NCI-H2171 (cell line): Measurements from ENCODE around the gene NDE1.
"Not testable (repeated sequence)": the region's sequence is repeated elsewhere in the genome, so short reads cannot be mapped to it uniquely, and the experiment has no call there.

Experiments used
- DNase-seq: peaks from one replicate; lab custom pipeline; 2025; lab: John Stamatoyannopoulos, UW

NDE1 gene, protein sequence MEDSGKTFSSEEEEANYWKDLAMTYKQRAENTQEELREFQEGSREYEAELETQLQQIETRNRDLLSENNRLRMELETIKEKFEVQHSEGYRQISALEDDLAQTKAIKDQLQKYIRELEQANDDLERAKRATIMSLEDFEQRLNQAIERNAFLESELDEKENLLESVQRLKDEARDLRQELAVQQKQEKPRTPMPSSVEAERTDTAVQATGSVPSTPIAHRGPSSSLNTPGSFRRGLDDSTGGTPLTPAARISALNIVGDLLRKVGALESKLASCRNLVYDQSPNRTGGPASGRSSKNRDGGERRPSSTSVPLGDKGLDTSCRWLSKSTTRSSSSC

DNA sequence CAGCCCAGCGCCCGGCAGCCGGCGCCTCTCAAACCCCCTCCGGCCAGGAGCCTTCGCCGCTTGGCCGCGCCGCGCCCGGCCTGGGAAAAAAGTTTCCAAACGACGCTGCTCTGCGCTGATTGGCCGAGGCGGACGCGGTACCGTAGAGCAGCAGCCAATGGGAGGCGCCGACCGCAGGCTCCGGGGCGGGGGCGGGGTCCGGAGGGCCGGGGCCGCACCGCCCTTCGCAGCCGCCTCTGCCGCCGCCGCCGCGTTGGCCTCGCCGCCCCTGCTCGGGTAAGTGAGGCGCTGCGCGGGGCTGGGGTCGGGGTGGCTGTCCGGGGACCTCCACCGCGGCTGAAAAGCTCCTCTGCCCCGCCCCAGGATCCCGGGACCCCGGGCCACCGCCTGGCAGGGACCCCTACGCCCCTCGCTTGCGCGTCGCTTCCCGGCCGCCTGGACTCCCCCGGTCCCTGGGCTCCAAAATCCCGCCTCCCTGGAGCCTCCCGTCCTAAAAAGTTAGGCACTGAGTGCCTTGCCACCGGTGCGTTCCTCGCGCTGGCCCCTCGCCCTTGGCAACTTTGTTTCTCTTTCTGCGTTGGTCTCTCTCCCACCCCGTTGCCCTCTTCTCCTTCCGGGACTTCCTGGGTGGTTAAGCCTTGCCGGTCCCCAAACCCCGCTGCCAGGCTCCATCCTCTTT lies at the start of gene NDE1:
NDE1 (plus strand) TSS at position 227 of the 679 bp plus-strand sequence. CDS start 14,534 bp downstream, outside the sequence.
- DNase-seq = peak; percentile 89

DNA sequence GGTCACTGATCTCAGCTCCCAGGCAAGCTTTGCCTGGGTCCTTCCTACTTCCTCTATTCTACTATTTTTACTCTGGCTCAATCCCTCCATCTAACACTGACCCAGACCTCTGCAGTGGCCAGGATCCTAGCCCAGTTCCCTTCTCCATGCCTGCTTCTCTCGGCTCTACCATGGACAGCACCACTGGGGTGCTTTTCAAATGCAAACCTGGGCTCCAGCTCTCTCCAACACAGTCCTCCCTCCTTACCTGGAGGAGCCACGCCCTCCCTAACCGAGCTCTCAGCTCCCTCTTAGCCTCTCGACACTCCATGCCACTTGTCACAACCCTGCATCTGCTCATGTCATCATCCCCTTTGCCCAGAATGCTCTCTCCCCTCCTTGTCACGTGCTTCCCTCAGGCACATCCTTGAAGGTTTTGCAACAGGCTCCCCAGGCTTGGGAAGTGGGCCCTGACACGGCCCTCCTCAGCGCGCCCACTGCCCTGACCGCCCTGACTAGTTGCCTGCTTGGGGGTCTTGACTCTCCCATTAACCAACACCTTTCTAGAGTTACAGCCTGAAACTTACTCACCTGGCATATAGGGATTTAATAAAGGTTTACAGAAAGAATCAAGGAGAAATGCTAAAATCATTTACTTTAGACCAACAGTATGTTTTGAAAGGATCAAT lies 48.7 kb upstream of the NDE1 start:
- no peak for DNase-seq

DNA sequence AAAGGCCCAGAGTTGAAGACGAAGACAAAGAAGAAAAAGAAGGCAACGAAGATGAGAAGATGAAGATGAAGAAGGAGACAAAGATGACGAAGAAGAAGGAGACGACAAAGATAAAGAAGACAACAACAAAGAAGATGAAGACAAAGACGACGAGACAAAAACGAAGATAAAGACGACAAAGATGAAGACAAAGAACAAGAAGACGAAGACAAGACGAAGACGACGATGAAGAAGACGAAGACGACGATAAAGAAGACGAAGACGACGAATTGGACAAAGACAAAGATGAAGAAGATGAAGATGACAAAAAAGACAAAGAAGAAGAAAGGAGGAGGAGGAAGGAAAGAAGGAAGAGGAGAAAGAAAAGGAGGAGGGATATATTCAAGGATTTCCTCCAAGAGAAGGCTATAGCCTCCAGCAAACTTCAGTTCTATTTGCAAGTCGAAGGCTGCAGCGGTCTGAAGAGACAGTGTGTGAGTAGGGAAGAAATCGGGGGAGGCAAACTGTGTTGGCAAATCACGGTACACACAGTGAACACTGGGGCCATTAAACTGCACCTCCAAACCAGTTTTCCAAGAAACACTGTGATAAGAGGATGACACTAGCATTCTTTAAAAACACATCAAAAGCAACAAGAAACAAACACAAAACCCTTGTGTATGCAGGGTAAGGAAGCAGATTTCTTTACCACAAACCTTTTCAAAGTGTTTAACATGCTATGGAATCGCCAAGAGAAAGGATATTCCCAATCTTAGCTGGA lies 47.6 kb upstream of the NDE1 start:
- no peak for DNase-seq

DNA sequence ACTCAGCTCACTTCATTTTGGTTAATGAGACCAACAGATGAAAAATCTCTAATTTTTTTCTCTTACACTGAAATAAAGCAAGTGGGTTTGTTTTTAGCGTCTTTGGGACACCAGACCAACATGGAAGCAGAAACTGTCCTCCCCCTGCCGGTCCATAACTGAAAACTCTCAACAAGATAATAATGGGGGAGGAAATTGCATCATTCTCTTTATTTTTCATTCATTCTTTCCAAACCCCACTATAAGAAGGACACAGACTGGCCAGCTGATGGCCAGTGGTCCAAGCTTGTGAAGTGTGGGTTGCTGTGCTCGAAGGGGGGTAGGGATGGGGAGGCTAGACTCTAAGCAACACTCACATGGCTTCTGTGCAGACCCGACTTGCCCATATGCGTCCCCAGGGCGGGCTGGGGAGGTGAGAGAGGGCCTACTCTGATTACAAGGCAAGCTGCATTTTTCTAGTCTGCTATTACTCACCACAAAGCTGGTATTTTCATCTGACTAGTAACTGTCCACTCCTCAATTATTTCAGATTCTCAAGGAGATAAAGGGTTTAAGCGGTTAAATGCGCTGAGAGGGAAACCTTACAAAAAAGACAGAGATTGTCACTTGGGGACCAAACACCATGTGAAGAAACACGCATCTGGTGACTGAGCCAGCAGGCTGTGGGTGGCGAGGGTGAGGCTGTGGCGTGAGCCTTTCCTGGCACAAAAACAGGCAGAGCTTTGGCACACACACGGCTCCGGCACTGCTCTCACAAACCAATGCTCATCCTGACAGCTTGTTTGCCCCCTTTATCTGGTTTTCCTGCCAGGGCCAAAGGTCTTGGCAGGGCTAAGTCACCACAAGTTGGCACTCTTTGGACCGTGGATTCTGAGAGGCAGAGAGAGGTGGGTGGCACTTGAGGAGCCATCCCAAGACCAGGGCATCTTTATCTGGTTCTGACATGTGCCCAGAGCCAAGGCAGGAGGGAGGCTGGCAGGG lies 45.3 kb upstream of the NDE1 start:
- DNase-seq = no peak

DNA sequence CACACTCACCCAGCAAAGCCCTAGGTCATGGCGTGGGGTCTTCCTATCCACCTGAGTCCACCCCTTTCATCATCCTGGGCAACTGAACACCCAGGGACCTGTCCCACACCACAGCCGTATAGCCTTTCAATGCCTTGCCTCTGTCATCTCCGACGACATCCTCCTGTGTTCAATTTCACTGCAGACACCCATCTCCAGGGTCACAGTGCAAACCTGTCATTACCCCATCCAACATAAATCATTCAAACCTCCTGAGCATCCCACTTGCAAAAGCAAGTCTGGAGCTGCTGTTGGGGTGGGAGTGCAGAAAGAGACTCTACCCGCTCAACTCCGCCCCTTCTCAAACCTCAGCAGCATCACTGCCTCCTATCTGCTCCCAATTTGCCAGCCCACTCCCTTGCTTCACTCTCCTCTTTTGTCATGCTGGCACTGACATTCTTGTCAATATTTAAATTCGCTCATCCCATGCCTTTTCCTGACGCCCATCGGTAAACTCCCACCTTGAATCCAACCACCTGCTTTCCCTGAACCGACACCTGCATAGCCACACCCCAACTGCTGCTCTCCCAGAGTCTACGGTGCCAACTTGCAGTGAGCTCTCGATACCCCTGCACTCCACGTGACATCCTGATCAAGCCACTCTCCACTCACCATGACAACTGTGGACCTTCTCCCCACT lies 44.1 kb upstream of the NDE1 start:
- DNase-seq = no peak

DNA sequence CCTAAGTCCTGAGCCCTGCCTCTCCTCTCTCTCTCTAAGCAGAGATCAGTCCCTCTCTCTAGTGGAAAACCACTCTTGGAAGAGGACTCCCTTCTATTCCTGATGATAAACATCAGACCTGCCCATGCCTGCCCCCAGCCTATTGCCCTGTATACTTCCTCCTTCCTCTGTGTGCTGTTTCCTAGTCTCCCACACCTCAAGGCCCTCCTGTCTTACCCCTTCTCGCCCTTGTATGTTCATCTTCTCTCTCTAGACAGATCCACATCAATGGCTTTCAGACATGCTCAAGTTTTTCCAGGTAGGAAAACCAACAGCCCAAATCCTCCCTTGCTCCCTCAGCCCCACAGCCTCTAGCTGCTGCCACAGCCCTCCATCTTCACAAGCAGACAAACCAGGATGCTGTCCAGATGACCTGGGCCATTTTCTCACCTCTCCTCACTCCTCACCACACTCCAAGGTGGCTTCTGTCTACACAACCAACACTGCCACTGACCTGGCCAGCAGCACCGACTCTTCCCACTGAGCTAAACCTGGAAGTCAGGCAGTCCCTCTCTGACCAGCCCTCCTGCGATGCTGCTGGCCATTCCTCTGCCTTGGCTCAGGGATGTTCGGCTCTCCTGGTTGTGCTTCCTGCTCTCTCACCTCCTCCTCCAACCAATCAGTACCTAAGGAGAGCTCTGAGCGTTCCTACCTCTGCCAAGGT lies 43.4 kb upstream of the NDE1 start:
- no peak for DNase-seq

DNA sequence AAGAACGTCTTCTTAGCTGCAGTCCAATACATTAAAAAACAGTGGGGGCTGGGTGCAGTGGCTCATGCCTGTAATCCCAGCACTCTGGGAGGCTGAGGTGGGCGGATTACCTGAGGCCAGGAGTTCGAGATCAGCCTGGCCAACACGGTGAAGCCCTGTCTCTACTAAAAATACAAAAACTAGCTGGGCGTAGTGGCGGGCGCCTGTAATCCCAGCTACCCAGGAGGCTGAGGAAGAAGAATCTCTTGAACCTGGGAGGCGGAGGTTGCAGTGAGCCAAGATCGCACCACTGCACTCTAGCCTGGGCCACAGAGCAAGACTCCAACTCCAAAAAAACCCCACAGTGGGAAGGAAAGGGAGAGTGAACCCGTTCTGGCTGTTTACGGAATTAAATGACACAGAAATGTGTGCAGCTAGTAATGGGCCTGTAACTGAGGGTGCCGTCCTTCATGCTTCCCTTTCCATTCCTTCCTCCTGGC lies 42.8 kb upstream of the NDE1 start:
- DNase-seq = not testable (repeated sequence)

DNA sequence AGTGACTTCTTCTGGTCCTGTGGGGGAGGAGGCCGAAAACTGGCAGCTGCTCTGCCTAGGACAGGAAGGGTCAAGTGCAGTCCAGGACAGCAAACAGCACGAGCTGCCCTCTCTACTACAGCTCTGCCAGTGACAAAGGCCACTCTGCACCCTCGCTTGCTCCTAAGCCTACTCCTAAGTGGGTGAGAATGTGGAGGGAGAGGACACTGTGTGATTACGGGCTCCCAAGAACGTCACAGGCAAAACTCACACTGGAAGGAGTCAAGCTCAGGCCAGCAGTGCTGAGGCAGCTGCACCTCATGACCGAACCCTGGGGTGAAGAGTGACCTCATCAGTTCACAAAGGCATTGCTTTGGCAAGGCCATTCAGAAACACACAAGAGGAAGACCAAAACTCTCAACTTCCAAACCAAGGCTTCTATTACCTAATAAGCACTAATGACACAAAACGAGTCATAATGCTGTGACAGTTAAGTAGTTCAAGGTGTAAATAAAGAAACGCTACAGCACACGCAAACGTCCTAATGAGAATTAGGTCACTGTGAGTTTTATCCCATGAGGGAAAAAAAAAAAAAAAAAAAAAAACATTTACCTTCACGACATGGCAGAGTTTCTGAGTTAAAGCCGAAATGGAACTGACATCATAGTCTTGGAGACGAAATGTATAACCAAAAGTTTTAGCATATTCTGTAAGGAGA lies 42.2 kb upstream of the NDE1 start:
- no peak for DNase-seq

DNA sequence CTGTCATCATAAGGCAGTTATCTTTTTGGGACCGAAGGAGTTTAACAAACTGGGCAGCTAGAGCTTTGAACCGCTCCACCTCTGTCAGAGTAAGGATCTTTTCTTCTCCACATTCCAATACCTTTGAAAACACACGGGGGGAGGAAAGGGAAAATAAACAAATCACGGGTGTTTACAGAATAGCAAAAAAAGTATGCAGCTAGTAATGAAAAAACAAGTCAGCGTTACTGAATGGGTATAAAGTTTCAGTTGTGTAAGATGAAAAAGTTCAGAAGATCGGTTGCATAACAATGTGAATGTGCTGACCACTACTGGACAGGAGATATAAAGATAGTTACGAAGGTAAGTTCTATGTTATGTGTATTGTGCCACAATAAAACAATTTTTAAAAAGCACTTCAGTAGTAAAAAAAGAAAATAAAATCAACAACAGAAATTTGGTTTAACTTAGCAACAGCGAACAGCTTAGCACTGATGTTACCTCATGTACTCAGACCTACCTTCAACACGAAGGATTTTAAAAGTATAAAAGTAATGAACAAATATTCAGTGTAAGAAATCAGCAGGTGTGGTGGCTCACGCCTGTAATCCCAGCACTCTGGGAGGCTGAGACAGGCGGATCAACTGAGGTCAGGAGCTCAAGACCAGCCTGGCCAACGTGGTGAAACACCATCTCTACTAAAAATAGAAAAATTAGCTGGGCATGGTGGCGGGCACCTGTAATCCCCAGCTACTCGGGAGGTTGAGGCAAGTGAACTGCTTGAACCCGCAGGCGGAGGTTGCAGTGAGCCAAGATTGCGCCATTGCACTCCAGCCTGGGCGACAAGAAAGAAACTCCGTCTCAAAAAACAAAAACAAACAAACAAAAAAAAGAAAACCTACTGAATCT lies 41.4 kb upstream of the NDE1 start:
- DNase-seq = no peak

DNA sequence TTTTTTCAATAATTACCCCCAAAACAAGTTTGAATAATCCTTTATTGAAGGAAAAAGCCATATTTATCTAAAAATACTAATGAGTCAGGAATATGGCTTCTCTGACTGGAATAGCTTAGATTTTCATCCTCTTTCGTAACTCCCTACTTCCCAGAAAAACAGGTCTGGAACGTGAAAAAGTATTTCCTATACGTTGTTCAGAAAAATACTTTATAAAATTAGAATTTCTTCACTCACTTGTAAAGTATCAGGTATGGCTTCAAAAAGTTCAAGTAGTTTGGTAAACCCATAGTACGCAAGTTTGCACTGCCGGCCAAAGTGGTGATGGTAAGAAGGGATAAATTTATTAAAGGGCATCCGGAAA lies 40.8 kb upstream of the NDE1 start:
- DNase-seq = no peak

DNA sequence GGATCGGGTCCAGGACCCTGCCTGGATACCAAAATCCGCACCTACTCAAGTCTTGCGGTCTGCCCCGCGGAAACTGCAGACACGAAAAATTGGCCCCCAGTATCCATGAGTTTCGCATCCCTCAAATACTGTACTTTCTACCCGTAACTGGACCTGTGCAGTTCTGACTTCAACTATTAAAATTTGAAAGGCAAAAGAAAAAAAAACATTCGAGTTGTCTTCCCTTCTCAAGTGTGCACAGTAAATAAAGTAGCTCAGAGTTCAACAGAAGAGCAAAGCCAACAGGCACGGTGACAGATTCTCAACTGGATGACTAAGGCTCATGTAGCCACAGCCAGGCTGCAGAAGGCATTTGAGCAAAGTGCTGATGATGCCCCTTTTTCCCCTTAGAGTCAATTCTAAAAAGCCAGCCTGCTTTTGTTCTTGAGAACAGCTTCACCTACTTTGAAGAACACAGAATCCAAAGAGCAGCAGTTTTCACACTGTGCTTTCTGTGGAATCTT lies 39.6 kb upstream of the NDE1 start:
- DNase-seq = no peak

DNA sequence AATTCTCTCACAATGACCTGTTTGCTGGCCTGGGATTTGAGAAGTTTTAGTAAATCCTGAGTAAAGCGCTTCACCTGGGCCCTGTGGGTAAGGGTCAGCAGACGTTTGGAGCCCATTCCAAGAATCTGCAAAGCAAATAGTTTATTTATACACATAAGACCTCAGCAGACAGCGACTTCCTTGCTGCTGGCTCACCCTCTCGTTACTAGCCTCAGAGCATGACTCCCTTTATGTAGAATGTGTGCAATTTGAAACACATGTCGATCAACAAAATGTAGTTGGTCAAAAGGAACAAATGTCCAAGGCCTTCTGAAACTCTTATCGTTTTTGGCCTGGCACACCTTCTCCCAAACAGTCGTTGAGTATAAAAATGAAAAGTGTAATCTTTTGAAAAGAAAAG lies 38.4 kb upstream of the NDE1 start:
- no peak for DNase-seq

DNA sequence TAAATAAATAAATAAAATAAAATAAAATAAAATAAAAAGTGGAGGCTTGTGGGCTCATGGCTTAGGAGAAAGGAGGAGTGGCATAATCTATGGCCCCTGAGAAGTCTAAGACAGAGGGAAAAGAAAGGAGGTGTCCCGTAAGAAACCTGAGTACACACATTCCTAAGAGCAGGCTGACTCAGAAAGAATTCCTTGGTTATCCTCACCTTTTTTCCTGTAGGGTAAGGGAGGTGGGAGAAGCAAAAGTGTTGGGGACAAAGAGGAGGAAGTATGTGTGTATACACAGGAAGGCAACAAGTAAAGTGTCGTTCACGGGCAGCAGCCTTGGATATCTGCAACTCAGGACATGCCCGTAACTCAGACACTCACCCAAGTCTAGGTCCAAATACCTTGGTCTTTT lies 36.4 kb upstream of the NDE1 start:
- no peak for DNase-seq

DNA sequence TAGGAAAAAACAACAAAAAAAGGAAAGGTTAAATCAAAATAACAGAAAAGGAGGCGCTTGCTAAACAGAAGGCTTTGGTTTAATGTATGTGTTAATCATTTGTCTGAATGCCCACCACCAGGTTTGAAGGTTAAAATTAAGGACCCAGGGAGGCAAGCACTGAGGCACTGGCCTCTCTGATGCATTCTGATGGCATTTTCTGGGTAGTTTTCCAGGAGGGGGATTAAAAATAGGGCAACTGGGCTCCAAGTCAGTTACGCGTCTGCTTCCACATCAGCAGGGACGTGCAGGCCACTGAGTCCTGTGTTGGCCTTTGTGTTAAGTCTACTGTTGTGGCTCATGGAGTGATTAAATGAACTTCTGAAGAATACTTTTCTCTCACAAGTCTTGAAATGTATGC lies 34.0 kb upstream of the NDE1 start:
- DNase-seq = no peak

DNA sequence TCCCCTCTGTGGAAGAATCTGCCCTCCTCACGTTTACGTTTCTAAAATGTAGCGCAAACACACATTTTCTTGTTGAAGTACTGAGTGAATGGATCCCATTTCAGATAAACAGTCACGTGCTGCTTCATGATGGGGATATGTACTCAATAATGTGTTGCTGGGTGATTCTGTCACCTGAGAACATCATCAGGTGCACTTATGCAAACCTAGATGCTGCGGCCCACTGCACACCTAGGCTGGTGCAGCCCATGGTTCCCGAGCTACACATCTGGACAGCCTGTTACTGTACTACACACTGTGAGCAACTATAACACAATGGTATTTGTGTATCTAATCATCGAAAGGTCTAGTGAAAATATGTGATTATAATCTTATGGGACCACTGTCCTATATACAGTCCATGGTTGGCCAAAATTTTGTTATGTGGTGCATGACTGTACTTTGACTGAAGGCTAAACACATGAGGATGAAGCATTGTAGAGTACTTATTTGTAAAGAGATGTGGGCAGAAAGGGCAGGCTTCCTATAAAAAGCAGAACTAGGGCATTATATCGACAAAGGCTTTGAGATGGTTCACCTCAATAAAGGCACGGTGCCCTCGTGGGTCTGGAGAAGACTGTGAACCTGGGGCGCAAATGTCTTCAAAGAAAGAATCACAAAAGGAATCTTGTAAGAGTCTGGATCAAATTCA lies 33.4 kb upstream of the NDE1 start:
- DNase-seq = no peak

DNA sequence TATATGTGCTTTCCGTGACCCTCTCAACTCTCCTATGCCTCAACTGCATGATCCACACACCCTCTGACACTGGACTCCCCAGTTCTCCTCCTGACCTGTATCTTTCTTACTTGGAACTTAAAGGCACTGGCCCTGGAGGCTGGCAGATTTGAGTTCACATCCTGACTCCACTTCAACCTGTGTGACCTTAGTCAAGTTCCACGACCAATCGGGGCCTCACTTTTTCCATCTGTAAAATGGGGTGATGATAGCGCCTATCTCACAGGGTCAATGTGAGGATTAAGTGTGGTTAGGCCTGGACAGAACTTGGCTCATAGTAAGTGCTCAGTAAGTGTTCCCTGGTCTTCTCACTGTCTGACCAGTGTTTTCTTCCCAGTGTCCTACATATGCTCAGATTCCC lies 32.1 kb upstream of the NDE1 start:
- DNase-seq = no peak

DNA sequence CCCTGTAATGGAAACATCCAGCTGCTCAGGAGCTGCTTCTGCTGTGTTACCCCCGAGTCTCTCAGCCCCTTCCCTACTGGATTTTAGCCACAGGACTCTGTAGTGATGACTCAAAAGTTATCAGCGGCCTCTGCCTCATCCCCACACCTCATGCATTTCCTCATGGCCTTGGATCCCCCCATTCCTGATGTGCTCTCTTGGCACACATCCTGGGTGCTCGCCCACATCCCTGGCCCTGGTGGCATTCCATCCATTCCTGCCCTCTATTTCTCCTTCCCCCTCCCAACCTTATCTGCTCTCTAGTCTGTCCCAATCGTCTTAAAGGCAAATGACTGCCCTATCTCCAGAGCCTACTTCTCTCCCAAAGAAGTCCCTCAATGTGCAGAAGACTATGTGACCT lies 31.7 kb upstream of the NDE1 start:
- no peak for DNase-seq
